HG03442 (cell line): Measurements from ENCODE around the gene CLDND1.
"Not testable (repeated sequence)": the region's sequence is repeated elsewhere in the genome, so short reads cannot be mapped to it uniquely, and the experiment has no call there.

ENCODE experiments used
- ATAC-seq: cut with Tn5 transposase; IDR thresholded peaks from one replicate; pipeline ENCODE4 v1.9.1; 2021; ENCODE audit warnings: mild to moderate bottlenecking, moderate library complexity; ENCODE audit not compliant: unreplicated experiment

Gene CLDND1

DNA sequence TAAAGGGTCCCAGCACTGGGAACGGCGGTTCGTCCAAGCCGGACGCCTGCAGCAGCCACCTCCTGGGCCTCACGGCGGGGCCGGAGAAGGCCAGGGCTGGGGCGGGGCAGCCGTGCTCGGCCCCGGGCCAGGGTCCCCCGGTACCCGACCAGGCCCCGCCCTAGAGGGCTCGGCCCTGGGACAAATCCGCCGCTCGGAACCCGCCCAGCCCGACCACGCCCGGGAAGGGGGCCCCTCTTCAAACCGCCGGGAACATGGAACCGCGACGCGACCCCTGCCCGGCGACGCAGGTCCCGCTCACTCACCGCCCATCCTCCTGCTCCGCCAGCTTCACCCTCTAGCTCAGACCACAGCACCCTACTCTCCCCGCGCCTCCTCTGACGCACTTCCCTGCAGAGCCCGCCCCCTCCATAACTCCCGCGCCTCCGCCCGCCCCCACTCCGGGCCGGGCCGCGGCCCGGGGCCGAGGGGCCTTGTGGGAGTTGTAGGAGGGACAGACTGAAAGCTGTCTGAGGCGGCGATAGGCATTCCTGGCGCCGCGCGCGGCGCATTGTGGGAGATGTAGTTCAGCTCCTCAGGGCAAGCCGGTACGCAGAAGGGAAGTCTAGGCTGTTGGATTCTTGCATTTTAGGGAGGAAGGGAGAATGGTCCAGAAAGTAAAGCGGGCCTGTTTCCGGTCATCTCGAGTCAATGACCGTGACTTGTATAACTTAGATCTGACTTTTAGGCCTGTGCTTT, at the start of gene CLDND1:
Gene CLDND1, minus strand, starts transcription at position 359 of the 738 bp plus-strand sequence. CDS start 1,478 bp downstream, outside the sequence.
- peak; percentile 77 for ATAC-seq

DNA sequence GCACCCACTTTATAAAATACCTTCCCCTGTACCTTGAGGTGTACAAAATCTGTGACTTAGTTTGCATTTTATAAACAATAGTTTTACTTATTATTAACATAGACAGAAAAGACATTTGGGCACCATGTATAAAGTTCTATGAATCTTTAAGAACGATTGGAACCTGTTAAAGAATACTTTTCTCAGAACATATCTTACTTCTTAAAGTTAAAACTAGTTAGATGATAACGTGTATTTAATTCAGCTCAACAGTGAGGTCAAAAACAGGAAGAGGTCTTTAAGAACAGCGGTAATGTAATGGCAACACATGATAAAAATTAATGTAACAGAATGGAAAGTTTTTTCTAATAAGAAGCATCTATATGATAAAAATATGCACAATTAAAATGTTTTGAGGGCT, 45.7 kb upstream of the CLDND1 start:
- no peak for ATAC-seq

DNA sequence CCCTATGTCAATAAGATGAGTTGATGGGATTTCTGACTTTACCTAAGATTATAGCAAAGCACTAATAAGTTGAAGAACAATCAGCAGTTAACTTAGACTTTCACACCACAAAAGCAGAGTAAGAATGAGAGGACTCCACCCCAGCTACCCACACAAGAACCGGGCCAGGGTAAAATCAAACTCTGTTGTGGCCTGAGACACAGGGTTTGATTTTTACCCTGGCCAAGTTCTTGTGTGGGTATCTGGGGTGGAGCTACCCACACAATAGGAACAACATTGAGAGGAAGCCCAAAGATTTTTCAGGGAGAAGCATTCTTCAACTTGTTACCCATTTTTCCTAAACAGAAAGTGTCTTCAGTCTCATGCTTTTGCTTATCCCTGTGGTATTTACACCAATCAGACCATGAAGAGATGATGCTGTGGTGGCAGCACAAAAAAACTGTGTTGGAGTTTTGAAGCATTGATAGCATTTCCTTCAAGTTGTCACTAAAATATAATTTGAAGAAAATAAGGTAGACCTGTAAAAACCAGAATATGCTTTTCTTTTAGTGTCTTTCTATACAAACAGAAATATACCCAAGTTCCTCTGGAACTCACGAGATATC, 45.1 kb upstream of the CLDND1 start:
- ATAC-seq = peak; percentile 32

DNA sequence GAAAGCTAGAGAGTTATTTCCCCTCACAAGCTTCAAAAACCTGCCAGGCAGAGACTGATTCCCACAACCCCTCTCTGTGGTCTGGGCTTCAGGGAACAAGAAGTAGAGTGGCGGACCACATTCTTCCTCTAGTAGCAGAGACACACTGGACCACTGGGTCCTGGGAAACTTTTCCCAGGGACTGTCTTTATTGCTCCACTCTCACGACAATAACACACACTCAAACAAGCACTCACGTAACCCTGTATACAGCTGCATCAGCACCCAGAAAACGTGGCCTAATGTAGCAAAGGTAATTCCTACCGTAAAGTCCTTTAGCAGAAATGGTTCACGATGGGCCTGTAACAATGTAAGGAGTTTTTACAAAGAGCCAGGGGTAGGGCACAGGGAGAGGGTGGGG, 43.1 kb upstream of the CLDND1 start:
- ATAC-seq = no peak

DNA sequence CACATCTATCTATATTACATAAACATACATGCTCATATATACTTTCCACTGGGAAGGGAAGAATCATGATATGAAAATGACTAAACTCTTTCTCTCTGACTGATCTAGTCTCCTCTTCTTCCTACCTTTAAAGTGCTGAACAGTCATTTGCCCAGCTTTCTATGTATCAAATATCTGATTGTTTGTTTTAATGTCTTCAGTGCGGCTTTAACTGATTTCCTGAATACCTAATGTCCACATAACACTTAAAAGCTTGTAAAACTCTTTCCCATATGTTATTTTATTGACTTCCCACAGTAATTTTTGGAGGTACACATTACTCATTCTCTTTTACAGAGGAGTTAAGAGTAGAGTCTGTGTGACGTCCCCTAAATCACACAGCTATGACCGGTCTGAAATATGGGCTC, 42.5 kb upstream of the CLDND1 start:
- no peak for ATAC-seq

DNA sequence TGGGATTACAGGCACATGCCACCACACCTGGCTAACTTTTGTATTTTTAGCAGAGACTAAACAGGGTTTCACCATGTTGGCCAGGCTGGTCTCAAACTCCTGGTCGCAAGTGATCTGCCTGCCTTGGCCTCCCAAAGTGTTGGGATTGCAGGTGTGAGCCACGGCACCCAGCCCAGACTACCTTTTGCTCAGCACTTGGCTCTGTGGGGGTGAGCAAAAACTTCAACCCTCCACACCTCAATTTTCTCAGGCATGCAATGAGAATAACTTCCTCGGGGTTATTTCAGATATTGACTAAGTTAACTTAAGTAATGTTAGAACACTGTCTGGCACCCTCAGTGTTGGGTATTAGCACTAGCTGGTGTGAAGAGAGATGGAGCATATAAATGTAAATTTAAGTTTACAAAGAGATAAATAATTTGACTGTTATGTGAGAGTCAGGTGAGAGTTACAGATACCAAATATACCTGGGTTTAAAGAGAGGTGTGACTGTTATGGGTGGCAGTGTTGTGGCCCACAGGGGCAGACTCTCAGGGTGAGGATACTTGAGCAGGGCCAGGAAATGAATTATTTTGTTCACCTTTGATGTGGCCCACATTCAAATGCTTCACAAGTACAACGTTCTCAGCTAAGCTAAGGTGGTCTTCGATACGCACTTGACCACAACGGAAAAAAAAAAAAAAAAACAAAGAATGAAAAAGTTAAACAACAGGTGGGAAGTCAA, 41.7 kb upstream of the CLDND1 start:
- ATAC-seq = peak; percentile 18

DNA sequence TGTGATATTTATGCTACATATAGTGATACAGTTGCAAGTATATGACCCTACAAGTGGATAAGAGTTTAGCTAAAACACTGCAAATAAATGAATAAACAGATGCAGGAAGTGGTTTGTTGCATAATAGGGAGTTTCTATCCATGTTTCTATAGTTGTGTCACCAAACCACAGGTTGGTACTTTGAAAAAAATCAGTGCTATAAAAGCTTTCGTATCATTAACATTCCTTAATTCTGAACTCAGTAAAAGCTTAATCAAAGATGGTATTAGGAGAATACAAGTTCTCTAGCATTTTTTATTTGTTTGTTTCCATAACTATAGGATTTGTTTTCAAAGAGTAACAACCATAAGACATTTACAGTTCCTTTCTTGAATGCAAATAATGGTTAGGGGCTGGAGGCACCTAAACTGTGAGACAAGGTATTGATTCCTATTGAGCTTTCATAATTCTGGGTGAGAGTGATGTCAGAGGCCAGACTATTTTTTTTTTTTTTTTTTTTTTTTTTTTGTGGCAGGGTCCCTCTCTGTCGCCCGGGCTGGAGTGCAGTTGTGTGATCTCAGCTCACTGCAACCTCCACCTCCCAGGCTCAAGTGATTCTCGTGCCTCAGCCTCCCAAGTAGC, 41.1 kb upstream of the CLDND1 start:
- ATAC-seq = peak; percentile 42

DNA sequence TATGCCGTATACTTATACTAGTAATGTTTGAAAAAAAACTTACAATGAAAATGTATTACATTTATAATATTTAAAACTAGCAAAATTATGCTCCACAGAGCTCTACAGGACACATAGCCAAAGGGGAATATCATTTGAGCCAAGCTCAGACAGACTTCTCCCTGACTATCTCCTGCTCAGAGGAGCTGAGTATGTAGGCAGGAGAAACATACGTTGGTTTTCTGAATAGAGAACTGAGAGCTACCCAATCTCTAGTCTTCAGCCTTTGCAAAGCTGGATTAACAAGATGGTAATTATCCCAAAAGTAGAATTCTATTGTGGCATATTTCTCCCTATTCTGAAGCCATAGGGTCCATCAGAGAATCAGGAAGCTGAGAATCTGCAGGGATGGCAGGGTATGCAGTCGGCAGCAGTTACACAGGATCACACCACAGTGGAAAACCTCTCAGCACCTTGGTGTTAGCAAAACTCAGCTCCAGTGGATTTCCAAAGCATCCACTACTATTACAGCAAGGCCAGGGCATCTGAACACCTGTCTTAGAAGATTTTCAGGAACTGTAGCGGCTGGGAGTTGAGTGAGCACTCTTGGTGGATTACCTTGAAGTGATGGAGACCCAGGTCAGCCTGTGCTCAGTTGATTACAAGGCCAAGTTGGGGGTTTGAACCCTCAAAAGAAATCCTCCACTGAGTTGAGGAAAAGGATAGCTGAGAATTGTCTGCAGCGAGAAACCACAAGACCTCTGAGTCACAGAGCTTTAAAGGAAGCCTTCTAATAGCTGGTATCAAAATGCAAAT, 39.2 kb upstream of the CLDND1 start:
- ATAC-seq = no peak

DNA sequence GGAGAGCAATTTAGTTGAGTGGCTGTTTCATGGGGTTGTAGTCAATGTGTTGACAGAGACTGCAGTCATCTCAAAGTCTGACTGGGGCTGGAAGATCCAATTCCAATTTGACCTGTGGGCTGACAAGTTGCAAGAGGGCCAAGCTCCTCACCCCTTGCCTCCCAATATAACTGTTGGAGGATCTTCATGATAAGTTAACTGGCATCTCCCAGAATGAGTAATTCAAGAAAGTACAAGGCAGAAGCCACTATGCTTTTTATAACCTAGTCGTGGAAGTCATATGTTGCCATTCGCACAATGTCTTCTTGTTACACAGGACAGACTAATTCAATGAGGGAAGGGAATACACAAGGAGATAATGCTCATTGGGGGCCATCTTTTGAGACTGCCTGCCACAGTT, 38.2 kb upstream of the CLDND1 start:
- ATAC-seq = no peak

DNA sequence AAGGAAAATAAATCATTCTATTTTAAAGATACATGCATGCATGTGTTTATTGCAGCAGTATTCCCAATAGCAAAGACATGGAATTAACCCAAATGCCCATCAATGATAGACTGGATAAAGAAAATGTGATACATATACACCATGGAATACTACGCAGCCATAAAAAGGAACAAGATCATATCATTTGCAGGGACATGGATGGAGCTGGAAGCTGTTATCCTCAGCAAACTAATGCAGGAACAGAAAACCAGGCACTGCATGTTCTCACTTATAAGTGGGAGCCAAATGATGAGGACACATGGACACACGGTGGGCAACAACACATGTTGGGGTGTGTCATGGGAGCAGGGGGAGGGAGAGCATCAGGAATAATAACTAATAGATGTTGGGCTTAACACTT, 37.1 kb upstream of the CLDND1 start:
- ATAC-seq = not testable (repeated sequence)

DNA sequence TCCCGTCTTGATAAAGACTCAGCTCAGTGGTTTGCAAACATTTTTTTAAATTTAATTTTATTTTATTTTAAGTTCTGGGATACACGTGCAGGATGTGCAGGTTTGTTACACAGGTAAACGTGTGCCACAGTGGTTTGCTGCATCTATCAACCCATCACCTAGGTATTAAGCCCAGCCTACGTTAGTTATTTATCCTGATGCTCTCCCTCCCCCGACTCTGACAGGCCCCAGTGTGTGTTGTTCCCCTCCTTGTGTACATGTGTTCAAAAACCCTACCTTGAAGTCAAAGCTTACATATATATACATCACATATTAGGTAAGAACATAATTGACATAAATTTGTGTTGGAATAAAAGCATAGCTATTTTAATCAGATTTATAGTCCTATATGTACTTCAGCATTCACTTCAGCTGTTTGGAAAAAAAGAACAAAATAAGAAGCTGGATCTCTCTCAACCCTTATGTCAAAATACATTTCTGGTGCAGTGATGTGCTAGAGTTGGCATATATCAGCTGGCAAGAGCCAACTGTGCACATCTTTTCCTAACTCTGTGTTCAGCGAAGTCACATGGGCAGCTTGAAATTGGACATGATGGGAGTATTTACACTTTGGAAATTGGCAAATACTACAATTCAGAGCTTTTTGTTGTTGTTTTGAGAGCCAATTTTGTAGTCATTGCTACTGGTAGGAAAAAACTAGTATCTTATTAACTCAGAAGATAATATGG, 35.6 kb upstream of the CLDND1 start:
- no peak for ATAC-seq

DNA sequence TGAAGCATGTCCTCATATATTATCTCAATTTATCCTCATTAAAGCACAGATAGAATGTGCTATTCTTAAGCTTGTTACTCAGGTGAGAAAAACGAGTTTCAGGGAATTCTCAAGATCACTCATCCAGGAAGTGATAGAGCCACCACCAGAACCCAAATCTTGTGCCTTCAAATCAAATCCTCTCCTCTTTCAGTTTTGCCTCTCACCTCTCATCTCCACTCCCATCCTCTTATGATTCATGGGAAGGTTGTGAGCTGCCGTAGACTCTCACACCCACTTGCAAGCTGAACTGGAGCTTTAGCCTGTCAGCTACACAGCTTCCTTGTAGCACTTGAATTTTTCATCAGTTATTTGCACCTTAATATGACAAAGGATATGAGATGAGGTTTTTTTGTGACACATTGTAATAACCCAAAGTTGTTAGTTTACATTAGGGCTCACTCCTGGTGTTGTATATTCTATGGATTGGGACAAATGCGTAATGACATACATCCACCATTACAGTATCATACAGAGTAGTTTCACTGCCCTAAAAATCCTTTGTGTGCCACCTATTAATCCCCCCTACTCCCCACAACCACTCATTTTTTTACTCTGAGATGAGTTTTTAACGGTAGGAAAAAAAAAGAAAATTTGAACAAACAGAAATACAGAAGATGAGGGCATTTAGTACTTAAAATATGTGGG, 34.8 kb upstream of the CLDND1 start:
- ATAC-seq = peak; percentile 24

DNA sequence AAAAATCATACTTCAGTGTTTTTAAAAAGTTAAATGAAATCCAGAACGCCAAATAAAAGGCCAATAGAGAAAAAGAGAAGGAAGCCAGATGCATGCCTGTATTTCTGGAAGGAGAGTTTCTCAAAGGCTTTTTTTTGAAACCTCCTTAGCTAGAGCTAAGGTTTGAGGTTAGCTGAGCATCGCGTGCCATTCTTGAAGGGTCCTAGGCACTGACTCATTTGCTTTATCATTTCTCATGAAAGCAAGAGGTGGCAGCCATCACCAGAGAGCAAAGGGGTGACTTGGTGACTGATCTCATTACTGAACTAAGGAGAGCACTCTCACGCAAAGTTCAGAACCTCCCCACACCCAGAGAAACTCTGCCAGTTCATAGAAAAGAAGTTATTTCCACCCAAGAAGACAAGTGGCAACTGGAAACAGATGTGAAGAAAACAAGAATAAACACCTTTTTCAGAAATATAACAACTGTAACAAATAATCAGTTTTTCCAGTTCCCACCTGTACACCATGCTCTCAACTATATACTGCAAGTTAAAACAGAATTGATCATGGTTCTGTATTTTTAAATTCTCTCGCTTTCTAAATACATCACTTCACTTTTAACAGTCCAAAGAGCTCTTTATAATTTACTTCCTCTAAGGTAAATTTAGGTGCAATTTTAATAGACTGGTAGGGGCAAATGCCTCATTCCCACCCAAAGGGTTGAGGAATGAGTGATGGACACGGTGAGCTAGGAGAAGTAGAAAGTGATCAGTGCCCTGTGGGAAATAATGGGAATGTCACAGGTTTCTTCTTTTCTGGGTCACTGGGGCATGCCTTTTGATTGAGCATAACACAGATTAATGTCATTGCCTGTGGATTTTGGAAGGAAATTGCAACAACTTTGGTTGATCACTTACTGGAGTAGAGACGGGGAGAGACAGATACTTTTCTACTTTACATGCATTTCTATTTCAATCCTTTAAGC, 33.7 kb upstream of the CLDND1 start:
- peak; percentile 73 for ATAC-seq

DNA sequence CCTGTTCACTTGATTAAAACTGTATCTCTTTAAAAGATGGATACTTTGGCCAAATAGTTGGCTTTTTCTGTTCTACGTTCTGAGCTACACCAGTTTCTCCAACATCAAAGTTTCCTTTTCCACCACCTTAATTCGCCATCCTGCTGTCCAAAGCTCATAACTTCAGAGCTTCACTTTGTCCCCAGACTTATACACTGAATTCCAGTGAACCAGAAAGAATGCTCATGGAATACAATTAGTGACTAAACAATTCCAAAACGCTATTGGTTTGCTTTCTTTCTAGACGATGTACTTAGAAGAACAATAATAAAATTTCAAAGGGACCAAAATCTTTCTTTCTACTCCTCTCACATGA, 32.3 kb upstream of the CLDND1 start:
- no peak for ATAC-seq

DNA sequence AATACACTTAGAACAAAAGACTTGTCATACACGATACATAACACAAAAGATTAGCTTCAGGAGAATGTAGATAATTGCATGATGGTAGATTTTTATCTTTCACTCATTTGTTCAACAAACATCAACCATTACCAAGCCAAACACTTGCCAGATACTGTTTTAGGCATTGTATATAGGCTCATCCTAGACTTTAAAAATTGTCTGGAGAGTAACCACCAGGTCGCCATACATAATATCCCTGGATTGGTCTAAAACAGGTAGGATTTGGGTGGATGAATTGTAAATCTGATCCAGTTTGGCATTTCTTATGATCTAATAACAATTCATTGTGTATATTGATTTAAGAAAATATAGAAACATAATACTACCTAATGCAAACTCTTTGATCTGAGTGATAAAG, 31.9 kb upstream of the CLDND1 start:
- ATAC-seq = no peak

DNA sequence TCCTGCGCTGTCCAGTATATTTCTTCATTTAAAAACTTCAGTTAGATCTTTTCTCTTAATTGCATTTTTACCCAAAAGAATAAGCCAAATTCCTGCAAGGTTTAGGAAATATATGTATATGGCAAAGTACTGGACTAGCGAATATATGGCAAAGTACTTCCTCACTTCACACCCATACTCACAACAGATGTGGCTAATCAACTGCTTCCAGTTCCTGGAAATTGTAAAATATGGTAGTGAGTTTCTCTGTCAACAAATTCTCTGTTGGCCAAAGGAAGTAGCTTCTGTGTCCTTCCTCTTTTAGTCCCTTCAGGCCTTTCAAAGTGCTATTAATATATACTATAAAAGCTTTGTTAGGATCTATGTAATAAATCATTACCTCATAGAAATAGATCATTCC, 31.1 kb upstream of the CLDND1 start:
- ATAC-seq = no peak

DNA sequence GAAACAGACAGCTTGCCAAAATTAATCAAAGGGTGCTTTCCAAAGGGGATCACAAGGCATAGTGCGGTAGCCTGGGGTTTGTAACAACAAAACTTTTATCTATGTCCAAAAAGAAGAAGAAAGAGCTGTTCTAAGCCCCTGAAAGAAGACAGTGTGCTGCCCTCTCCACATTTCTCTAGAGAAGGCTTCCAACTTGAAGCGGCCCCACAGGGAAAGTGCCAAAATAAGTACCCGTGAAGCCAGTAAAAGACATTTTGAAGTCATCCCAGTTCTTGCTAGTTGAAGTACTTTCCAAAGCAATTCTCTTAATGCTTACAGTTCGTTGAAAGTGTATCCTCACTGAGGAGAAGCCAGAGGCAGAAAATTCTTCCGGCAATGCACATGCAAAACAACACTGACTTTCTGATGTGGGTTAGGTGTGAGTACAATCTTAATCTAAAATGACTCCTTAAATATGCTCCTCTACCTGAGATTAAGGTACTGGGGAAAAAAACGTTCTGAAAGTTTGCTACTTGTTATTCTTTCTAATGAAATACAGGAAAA, 30.4 kb upstream of the CLDND1 start:
- ATAC-seq = no peak
